ENCODE measurements around the gene CEP76.

DNA sequence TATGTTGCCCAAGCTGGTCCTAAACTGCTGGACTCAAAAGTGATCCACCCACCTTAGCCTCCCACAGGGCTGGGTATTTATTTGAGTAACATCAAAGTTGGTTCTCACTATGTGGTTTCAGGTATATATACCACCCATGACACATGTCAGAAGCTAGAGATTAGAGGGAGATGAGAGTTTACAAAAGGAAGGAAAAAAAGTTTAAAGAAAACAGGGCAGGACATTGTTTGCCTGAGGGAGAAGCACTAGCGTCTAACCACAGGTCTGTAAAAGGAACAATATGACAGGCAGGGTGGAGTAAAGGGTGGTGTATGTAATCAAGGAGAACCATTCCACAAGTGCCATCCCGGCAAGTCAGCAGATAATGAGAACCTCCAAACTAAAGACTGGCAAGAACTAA lies 8.5 kb downstream of the CEP76 start:
- TF ChIP-seq POLR2AphosphoS5 (IDR thresholded peaks at IDR 0.05; ENCODE audit: low read depth, low read length) (no peak), POLR2A (IDR thresholded peaks at IDR 0.05; ENCODE audit: low read depth, low read length) (no peak)

All from GM12892 (cell line).